B cell (primary cell): ENCODE data around the gene LAMA2. TPM values are rescaled to one million over a fixed set of nuclear protein-coding genes. Genes with fewer than 3 reads are reported as not detected.

Experiments
- ATAC-seq: fragments of 200-7000 bp; cut with Tn5 transposase; one replicate; pipeline ENCODE4 v1.10.0; 2021; ENCODE audit warnings: low read depth, mild to moderate bottlenecking, moderate number of reproducible peaks, moderate library complexity
- CTCF ChIA-PET: fragments of 350-600 bp; sonication (Branson Sonifier 250); formaldehyde crosslinking; loops from one replicate; lab custom pipeline; 2021; ENCODE audit warnings: antibody characterized with exemption, inconsistent platforms; lab: Charles Lee
- POLR2A ChIA-PET: fragments of 350-600 bp; sonication (Branson Sonifier 250); formaldehyde crosslinking; loops from one replicate; lab custom pipeline; 2021; ENCODE audit warnings: antibody characterized with exemption; lab: Charles Lee
- DNase-seq: peaks from one replicate; pipeline ENCODE4 v3.0.0; 2013
- H2AFZ ChIP-seq: 2 replicates; pipeline ENCODE4 v1.6.1; 2012; ENCODE audit warnings: mild to moderate bottlenecking, low read depth, low read length; ENCODE audit not compliant: insufficient read depth, poor library complexity, severe bottlenecking
- H3K27ac ChIP-seq, 2 donors: 1 replicate in 1 of 2; 2 replicates in 1 of 2; pipeline ENCODE4 v1.5.1; 2012 to 2013; ENCODE audit warnings: low read length in 2 of 2, mild to moderate bottlenecking in 2 of 2, moderate library complexity in 1 of 2
- H3K27me3 ChIP-seq, 4 experiments: fragments of 200-600 bp in 1 of 4; sonication (generic) in 1 of 4; replicated peaks in 1 of 4; 1 replicate in 2 of 4; 2 replicates in 2 of 4; pipeline versions ENCODE4 v1.6.1 to v1.7.0; 2013 to 2016; ENCODE audit warnings: low read length in 3 of 4, mild to moderate bottlenecking in 2 of 4, mixed read lengths in 1 of 4, moderate library complexity in 1 of 4; ENCODE audit not compliant: insufficient read depth in 4 of 4, control insufficient read depth in 3 of 4; ENCODE audit errors: control extremely low read depth in 1 of 4
- H3K36me3 ChIP-seq, 2 experiments: replicated peaks in 1 of 2; 1 replicate in 1 of 2; 2 replicates in 1 of 2; pipeline versions ENCODE4 v1.6.1 to v1.7.1; 2013; ENCODE audit warnings: low read length in 1 of 2; ENCODE audit not compliant: insufficient read depth in 2 of 2, control insufficient read depth in 1 of 2; ENCODE audit errors: control extremely low read depth in 1 of 2, extremely low read depth in 1 of 2
- H3K4me1 ChIP-seq, 2 donors: fragments of 200-600 bp in 1 of 2; sonication (generic) in 1 of 2; 1 replicate in 1 of 2; 2 replicates in 1 of 2; pipeline versions ENCODE4 v1.5.1 to v1.6.1; 2013 to 2017; ENCODE audit warnings: low read length in 2 of 2; ENCODE audit not compliant: control insufficient read depth in 2 of 2, insufficient read depth in 2 of 2
- H3K4me2 ChIP-seq: replicated peaks from 2 replicates; pipeline ENCODE3; 2012; ENCODE audit warnings: mild to moderate bottlenecking, low read depth, low read length; ENCODE audit not compliant: poor library complexity, severe bottlenecking
- H3K4me3 ChIP-seq, 5 experiments: fragments of 200-600 bp in 1 of 5; sonication (generic) in 1 of 5; 1 replicate in 3 of 5; 2 replicates in 2 of 5; pipeline versions ENCODE4 v1.5.1 to v1.7.0; 2011 to 2016; ENCODE audit warnings: low read length in 4 of 5, mild to moderate bottlenecking in 4 of 5, low read depth in 2 of 5, control low read depth in 1 of 5, moderate library complexity in 1 of 5; ENCODE audit not compliant: insufficient read depth in 1 of 5; ENCODE audit errors: control extremely low read depth in 1 of 5, extremely low read depth in 1 of 5
- H3K79me2 ChIP-seq: fragments of 200-600 bp; sonication (generic); one replicate; pipeline ENCODE4 v1.6.0; 2016; ENCODE audit warnings: low read length; ENCODE audit not compliant: control insufficient read depth, insufficient read depth
- H3K9ac ChIP-seq: fragments of 200-600 bp; sonication (generic); 2 replicates; pipeline ENCODE4 v1.6.1; 2017; ENCODE audit warnings: mild to moderate bottlenecking, low read length, moderate library complexity
- H3K9me3 ChIP-seq, 3 donors: one replicate each; pipeline versions ENCODE4 v1.6.1 to v1.7.1; 2013; ENCODE audit warnings: low read length in 2 of 3; ENCODE audit not compliant: control insufficient read depth in 2 of 3, insufficient read depth in 1 of 3; ENCODE audit errors: control extremely low read depth in 1 of 3
- H4K20me1 ChIP-seq: 2 replicates; pipeline ENCODE4 v1.6.0; 2012; ENCODE audit warnings: mild to moderate bottlenecking, low read length; ENCODE audit not compliant: insufficient read depth, control insufficient read depth, poor library complexity, severe bottlenecking
- H3K27ac Mint-ChIP-seq: one replicate; pipeline ENCODE4 v1.8.0; 2021; ENCODE audit warnings: mixed read lengths
- H3K27me3 Mint-ChIP-seq: one replicate; pipeline ENCODE4 v1.8.0; 2021; ENCODE audit warnings: mixed read lengths
- H3K4me1 Mint-ChIP-seq: one replicate; pipeline ENCODE4 v1.8.0; 2021; ENCODE audit warnings: mixed read lengths
- H3K4me3 Mint-ChIP-seq: one replicate; pipeline ENCODE4 v1.8.0; 2021; ENCODE audit warnings: mixed read lengths
- H3K9me3 Mint-ChIP-seq: one replicate; pipeline ENCODE4 v1.8.0; 2022; ENCODE audit warnings: mixed read lengths; ENCODE audit not compliant: insufficient read depth
- CTCF ChIP-seq: fragments of 200-600 bp; IDR thresholded peaks from one replicate; pipeline ENCODE4 v1.8.0; 2022; ENCODE audit warnings: antibody characterized with exemption, mild to moderate bottlenecking
- EZH2 ChIP-seq: IDR thresholded peaks from 2 replicates; pipeline ENCODE4 v1.6.1; 2012; ENCODE audit warnings: borderline replicate concordance, low read depth, mild to moderate bottlenecking, moderate library complexity, low read length; ENCODE audit not compliant: insufficient read depth, poor library complexity, severe bottlenecking
- WGBS: methylation state at CpG from one replicate; pipeline ENCODE4 v1.1.5; 2013; ENCODE audit warnings: missing lambda C conversion rate; ENCODE audit not compliant: insufficient coverage; 5-methylcytosine and 5-hydroxymethylcytosine counted together
- intact Hi-C: fragments of 100-400 bp; cut with micrococcal nuclease; formaldehyde crosslinking; loops from one replicate; pipeline ENCODE4 v1.10.0; 2022
- polyA plus RNA-seq: library from polyadenylated mRNA; depleted of rRNA; stranded (reverse); fragments of >200 nt; gene quantifications from 2 replicates; pipeline ENCODE4 v1.2.3, GENCODE V29; 2012
- total RNA-seq, 2 donors: library from RNA; stranded (reverse); fragments of 120-200 nt in 1 of 2; gene quantifications; 1 replicate in 1 of 2; 2 replicates in 1 of 2; pipeline versions ENCODE4 v1.2.3 to v1.2.4, GENCODE V29; 2013 to 2022

Gene LAMA2
- total and polyA plus RNA-seq, 2 donors (not counting 1 experiment from before 2014, with no cell fraction given), result 0.16 TPM; not detected in 1

GRCh38 chr6:128892079-128892478, 9.1 kb downstream of the LAMA2 start:
- Histone ChIP-seq H3K27ac (no peak overlapping the region), H3K27me3 (no peaks in the 10 kb centered on the region), H4K20me1 (no peaks in the 10 kb centered on the region), H3K79me2 (no peaks in the 10 kb centered on the region), H3K4me2 (no peak overlapping the region), H2AFZ (no peak overlapping the region), H3K4me1 (no peaks in the 10 kb centered on the region), H3K36me3 (no peaks in the 10 kb centered on the region), H3K9me3 (no peaks in the 10 kb centered on the region), H3K9ac (no peak overlapping the region), H3K4me3 (no peak overlapping the region)
- Mint-ChIP-seq H3K4me1 (no peaks in the 10 kb centered on the region), H3K4me3 (no peak overlapping the region), H3K9me3 (no peaks in the 10 kb centered on the region), H3K27ac (no peak overlapping the region), H3K27me3 (no peaks in the 10 kb centered on the region)
- ATAC-seq (no peak), DNase-seq (no peak)
- WGBS, result no CpG with 5 or more reads among the region's 2 CpGs
- CTCF ChIA-PET, result no interaction called here
- POLR2A ChIA-PET, result no interaction called here
- no peak for TF ChIP-seq EZH2
- TF ChIP-seq CTCF, result no peak
- intact Hi-C loops, result no loop called here

GRCh38 chr6:128899341-128900050, 16.6 kb downstream of the LAMA2 start:
- ChIA-PET CTCF (no interaction called here), POLR2A (no interaction called here)
- no peak overlapping the region for H3K4me2 ChIP-seq
- Mint-ChIP-seq H3K27me3 (no peaks in the 10 kb centered on the region), H3K4me1 (no peaks in the 10 kb centered on the region), H3K9me3 (no peaks in the 10 kb centered on the region), H3K27ac (no peak overlapping the region), H3K4me3 (no peak overlapping the region)
- no peak overlapping the region for H3K9ac ChIP-seq
- TF ChIP-seq CTCF, result no peak
- no peak for TF ChIP-seq EZH2
- H3K27me3 ChIP-seq, result no peaks in the 10 kb centered on the region
- ATAC-seq, result no peak
- no peaks in the 10 kb centered on the region for H3K9me3 ChIP-seq
- H4K20me1 ChIP-seq, result no peaks in the 10 kb centered on the region
- no peak overlapping the region for H3K27ac ChIP-seq
- H2AFZ ChIP-seq, result no peak overlapping the region
- H3K4me3 ChIP-seq, result no peak overlapping the region
- H3K79me2 ChIP-seq, result no peaks in the 10 kb centered on the region
- DNase-seq, result no peak
- no peaks in the 10 kb centered on the region for H3K36me3 ChIP-seq
- H3K4me1 ChIP-seq, result no peaks in the 10 kb centered on the region
- intact Hi-C loops, result no loop called here
